GM23248 (cell line): Measurements from ENCODE around the gene STARD4. TPM values are rescaled to one million over a fixed set of nuclear protein-coding genes. Genes with fewer than 3 reads are reported as not detected.

Source experiments
- DNase-seq: peaks from one replicate; pipeline ENCODE4 v3.0.0-alpha.2; 2015
- H2AFZ ChIP-seq: fragments of 200-600 bp; sonication (generic); 2 replicates; pipeline ENCODE4 v1.6.1; 2016; ENCODE audit warnings: antibody characterized with exemption
- H3F3A ChIP-seq: fragments of 200-600 bp; sonication (generic); 2 replicates; pipeline ENCODE4 v1.6.1; 2016; ENCODE audit warnings: mild to moderate bottlenecking, antibody characterized with exemption, mixed run types; ENCODE audit not compliant: insufficient read depth
- H3K27ac ChIP-seq: fragments of 200-600 bp; sonication (generic); 2 replicates; pipeline ENCODE4 v1.5.1; 2016; ENCODE audit warnings: mild to moderate bottlenecking
- H3K27me3 ChIP-seq: fragments of 200-600 bp; sonication (generic); replicated peaks from 2 replicates; pipeline ENCODE4 v1.6.1; 2016; ENCODE audit warnings: mild to moderate bottlenecking; ENCODE audit not compliant: insufficient read depth
- H3K36me3 ChIP-seq: fragments of 200-600 bp; sonication (generic); 2 replicates; pipeline ENCODE4 v1.6.1; 2016; ENCODE audit warnings: low read depth, mild to moderate bottlenecking
- H3K4me1 ChIP-seq: fragments of 200-600 bp; sonication (generic); 2 replicates; pipeline ENCODE4 v1.6.1; 2016; ENCODE audit warnings: mild to moderate bottlenecking; ENCODE audit not compliant: insufficient read depth
- H3K4me2 ChIP-seq: fragments of 200-600 bp; sonication (generic); one replicate; pipeline ENCODE4 v1.6.1; 2016; ENCODE audit warnings: mild to moderate bottlenecking; ENCODE audit not compliant: unreplicated experiment
- H3K4me3 ChIP-seq: fragments of 200-600 bp; sonication (generic); 2 replicates; pipeline ENCODE4 v1.5.1; 2016; ENCODE audit warnings: mild to moderate bottlenecking
- H3K79me2 ChIP-seq: fragments of 200-600 bp; sonication (generic); 2 replicates; pipeline ENCODE4 v1.6.1; 2016; ENCODE audit warnings: mild to moderate bottlenecking; ENCODE audit not compliant: insufficient read depth
- H3K9ac ChIP-seq: fragments of 200-600 bp; sonication (generic); 2 replicates; pipeline ENCODE4 v1.6.1; 2016; ENCODE audit warnings: mild to moderate bottlenecking
- H3K9me2 ChIP-seq: fragments of 200-600 bp; sonication (generic); 2 replicates; pipeline ENCODE4 v1.6.1; 2016; ENCODE audit warnings: mixed run types, mild to moderate bottlenecking, moderate library complexity; ENCODE audit not compliant: insufficient read depth
- H3K9me3 ChIP-seq: fragments of 200-600 bp; sonication (generic); one replicate; pipeline ENCODE4 v1.6.1; 2017; ENCODE audit warnings: low read depth
- H4K20me1 ChIP-seq: fragments of 200-600 bp; sonication (generic); 2 replicates; pipeline ENCODE4 v1.6.0; 2016; ENCODE audit not compliant: insufficient read depth
- EZH2 ChIP-seq: fragments of 200-600 bp; sonication (generic); IDR thresholded peaks from 2 replicates; pipeline ENCODE4 v1.6.1; 2018; ENCODE audit warnings: antibody characterized with exemption, mild to moderate bottlenecking; ENCODE audit not compliant: insufficient read depth, poor library complexity, severe bottlenecking
- EZH2phosphoT487 ChIP-seq: fragments of 200-600 bp; sonication (generic); IDR thresholded peaks from 2 replicates; pipeline ENCODE4 v1.6.1; 2018; ENCODE audit warnings: antibody characterized with exemption, moderate library complexity, mild to moderate bottlenecking, low read depth; ENCODE audit not compliant: insufficient read depth
- WGBS, 2 experiments: methylation state at CpG; one replicate each; pipeline ENCODE4 v1.1.6; 2015 to 2017; ENCODE audit warnings: low lambda C conversion rate in 2 of 2, low coverage in 1 of 2; ENCODE audit errors: missing lambda C conversion rate in 2 of 2; 5-methylcytosine and 5-hydroxymethylcytosine counted together
- in situ Hi-C: fragments of 300-500 bp; cut with MboI; formaldehyde crosslinking; loops from 2 replicates; pipeline ENCODE4 v1.15.0; 2020
- polyA plus RNA-seq: library from polyadenylated mRNA; unstranded; fragments of >200 nt; fragmentation: Nextera tagmentation; extraction: Ambion mirVana; gene quantifications from 2 replicates; pipeline ENCODE4 v1.2.1, GENCODE V29; 2016
- total RNA-seq: library from RNA; depleted of rRNA; stranded (reverse); fragments of >200 nt; shearing (Covaris generic); gene quantifications from 2 replicates; pipeline ENCODE4 v1.2.3, GENCODE V29; 2014

STARD4 gene
- total and polyA plus RNA-seq, 2 experiments from 2014 or later = 21.1 to 45.3 TPM

- in situ Hi-C loops = no loop called here
- Histone ChIP-seq H3K9ac (no peak overlapping the region), H3F3A (peaks cover 7% of the 10 kb centered on the region), H3K27ac (no peak overlapping the region), H2AFZ (no peak overlapping the region), H4K20me1 (no peaks in the 10 kb centered on the region), H3K9me3 (no peaks in the 10 kb centered on the region), H3K4me3 (no peak overlapping the region), H3K27me3 (no peaks in the 10 kb centered on the region), H3K4me1 (peaks cover 6% of the 10 kb centered on the region), H3K9me2 (no peaks in the 10 kb centered on the region), H3K4me2 (no peak overlapping the region), H3K79me2 (no peaks in the 10 kb centered on the region), H3K36me3 (no peaks in the 10 kb centered on the region)
- DNase-seq = no peak
- 87% methylated on average over 3 of the region's 3 CpGs for WGBS, 2 experiments
- no peak for TF ChIP-seq EZH2
- TF ChIP-seq EZH2phosphoT487 = no peak
These were observed 44.2 kb upstream of the STARD4 start for GRCh38 chr5:111556501-111556900.

- WGBS, 2 experiments = 95 to 96% methylated on average over 1 of the region's 1 CpG
- no peak for DNase-seq
- Histone ChIP-seq H3K36me3 (no peaks in the 10 kb centered on the region), H3K27me3 (no peaks in the 10 kb centered on the region), H3K9ac (no peak overlapping the region), H3F3A (peaks cover 14% of the 10 kb centered on the region), H4K20me1 (no peaks in the 10 kb centered on the region), H3K27ac (no peak overlapping the region), H2AFZ (no peak overlapping the region), H3K9me2 (no peaks in the 10 kb centered on the region), H3K4me1 (peaks cover 13% of the 10 kb centered on the region), H3K79me2 (no peaks in the 10 kb centered on the region), H3K4me2 (no peak overlapping the region), H3K4me3 (no peak overlapping the region), H3K9me3 (no peaks in the 10 kb centered on the region)
- in situ Hi-C loops = no loop called here
- TF ChIP-seq EZH2phosphoT487 = no peak
- TF ChIP-seq EZH2 = no peak
These were observed 43.4 kb upstream of the STARD4 start for GRCh38 chr5:111555760-111556159.

GRCh38 chr5:111553868-111554267 lies 41.5 kb upstream of the STARD4 start:
- TF ChIP-seq EZH2 (no peak), EZH2phosphoT487 (no peak)
- Histone ChIP-seq H3F3A (peaks cover 23% of the 10 kb centered on the region), H3K36me3 (no peaks in the 10 kb centered on the region), H3K4me2 (no peak overlapping the region), H4K20me1 (no peaks in the 10 kb centered on the region), H3K79me2 (no peaks in the 10 kb centered on the region), H3K27ac (no peak overlapping the region), H3K27me3 (no peaks in the 10 kb centered on the region), H3K9me3 (no peaks in the 10 kb centered on the region), H3K4me1 (peaks cover 24% of the 10 kb centered on the region), H3K9ac (no peak overlapping the region), H3K4me3 (no peak overlapping the region), H2AFZ (no peak overlapping the region), H3K9me2 (no peaks in the 10 kb centered on the region)
- DNase-seq = no peak
- in situ Hi-C loops = no loop called here
- WGBS, 2 experiments = 35 to 38% methylated on average over 1 of the region's 1 CpG

- H3K4me3 ChIP-seq = no peak overlapping the region
- no peaks in the 10 kb centered on the region for H3K9me3 ChIP-seq
- peaks cover 23% of the 10 kb centered on the region for H3F3A ChIP-seq
- TF ChIP-seq EZH2phosphoT487 (no peak), EZH2 (no peak)
- WGBS, 2 experiments = 75 to 86% methylated on average over 1 of the region's 1 CpG
- in situ Hi-C loops = no loop called here
- H4K20me1 ChIP-seq = no peaks in the 10 kb centered on the region
- H3K36me3 ChIP-seq = no peaks in the 10 kb centered on the region
- no peaks in the 10 kb centered on the region for H3K9me2 ChIP-seq
- no peaks in the 10 kb centered on the region for H3K27me3 ChIP-seq
- H3K27ac ChIP-seq = no peak overlapping the region
- DNase-seq = no peak
- H3K4me2 ChIP-seq = no peak overlapping the region
- H2AFZ ChIP-seq = no peak overlapping the region
- no peaks in the 10 kb centered on the region for H3K79me2 ChIP-seq
- no peak overlapping the region for H3K9ac ChIP-seq
- peaks cover 30% of the 10 kb centered on the region for H3K4me1 ChIP-seq
These were observed 40.6 kb upstream of the STARD4 start for GRCh38 chr5:111552896-111553295.

GRCh38 chr5:111552492-111552891 lies 40.2 kb upstream of the STARD4 start:
- H4K20me1 ChIP-seq = no peaks in the 10 kb centered on the region
- no peak overlapping the region for H3K4me2 ChIP-seq
- no peaks in the 10 kb centered on the region for H3K36me3 ChIP-seq
- H3K79me2 ChIP-seq = no peaks in the 10 kb centered on the region
- WGBS, 2 experiments = 95 to 97% methylated on average over 2 of the region's 2 CpGs
- no peak for DNase-seq
- H3K4me1 ChIP-seq = peaks cover 30% of the 10 kb centered on the region
- peaks cover 23% of the 10 kb centered on the region for H3F3A ChIP-seq
- H3K9me3 ChIP-seq = no peaks in the 10 kb centered on the region
- in situ Hi-C loops = no loop called here
- no peak overlapping the region for H3K9ac ChIP-seq
- TF ChIP-seq EZH2phosphoT487 (no peak), EZH2 (no peak)
- no peak overlapping the region for H3K4me3 ChIP-seq
- no peaks in the 10 kb centered on the region for H3K9me2 ChIP-seq
- H2AFZ ChIP-seq = no peak overlapping the region
- no peak overlapping the region for H3K27ac ChIP-seq
- no peaks in the 10 kb centered on the region for H3K27me3 ChIP-seq
